H1 (cell line): ENCODE results near the gene RASD1.

Experiments used
- CBX8 ChIP-seq: fragments of 300-800, 300-1000 bp; sonication (generic); IDR thresholded peaks from 2 replicates; pipeline ENCODE4 v1.7.1; 2016; ENCODE audit warnings: low read depth, low read length, borderline replicate concordance
- CTCF ChIP-seq, 3 experiments: IDR thresholded peaks; 1 replicate in 2 of 3; 2 replicates in 1 of 3; pipeline versions ENCODE4 v1.5.1 to v1.6.1; 2011; ENCODE audit warnings: low read length in 3 of 3, mild to moderate bottlenecking in 3 of 3, inconsistent platforms in 2 of 3, low read depth in 1 of 3, moderate library complexity in 1 of 3; ENCODE audit not compliant: insufficient read depth in 1 of 3; ENCODE audit errors: control extremely low read depth in 1 of 3
- EGR1 ChIP-seq: IDR thresholded peaks from 2 replicates; pipeline ENCODE4 v1.6.1; 2011; ENCODE audit warnings: low read depth, low read length, borderline replicate concordance
- JUN ChIP-seq: IDR thresholded peaks from 2 replicates; pipeline ENCODE4 v1.6.1; 2011; ENCODE audit warnings: low read depth, mild to moderate bottlenecking, improper control_type of control experiment, low read length
- KDM1A ChIP-seq: fragments of 200-600, 300-600 bp; sonication (generic); IDR thresholded peaks from 2 replicates; pipeline ENCODE4 v1.7.1; 2016; ENCODE audit warnings: mild to moderate bottlenecking, low read length, borderline replicate concordance
- MAX ChIP-seq: IDR thresholded peaks from 2 replicates; pipeline ENCODE4 v1.6.1; 2012; ENCODE audit warnings: inconsistent platforms
- POLR2A ChIP-seq, 2 experiments: IDR thresholded peaks; 1 replicate in 1 of 2; 2 replicates in 1 of 2; pipeline ENCODE4 v1.6.1; 2011; ENCODE audit warnings: low read depth in 2 of 2, low read length in 2 of 2, mild to moderate bottlenecking in 2 of 2; ENCODE audit errors: control extremely low read depth in 1 of 2
- RFX5 ChIP-seq: IDR thresholded peaks from 2 replicates; pipeline ENCODE4 v1.6.1; 2011; ENCODE audit warnings: low read depth, low read length, improper control_type of control experiment, borderline replicate concordance
- RNF2 ChIP-seq: fragments of 200-900, 300-1000 bp; sonication (generic); IDR thresholded peaks from 2 replicates; pipeline ENCODE4 v1.7.1; 2016; ENCODE audit warnings: borderline replicate concordance, low read depth, mild to moderate bottlenecking, antibody characterized with exemption, low read length; ENCODE audit not compliant: poor library complexity, severe bottlenecking; ENCODE audit errors: missing control alignments
- RXRA ChIP-seq: IDR thresholded peaks from 2 replicates; pipeline ENCODE4 v1.6.1; 2011; ENCODE audit warnings: low read depth, mild to moderate bottlenecking, low read length, moderate library complexity; ENCODE audit not compliant: insufficient read depth
- SUZ12 ChIP-seq: fragments of 200-600 bp; sonication (generic); IDR thresholded peaks from 2 replicates; pipeline ENCODE4 v1.6.1; 2012; ENCODE audit warnings: mild to moderate bottlenecking, inconsistent platforms, low read length, moderate library complexity, mixed read lengths
- TAF1 ChIP-seq: IDR thresholded peaks from 2 replicates; pipeline ENCODE4 v1.6.1; 2011; ENCODE audit warnings: mild to moderate bottlenecking, low read depth, low read length

- TF ChIP-seq RFX5 (no peak), POLR2A (IDR thresholded peaks at IDR 0.05; ENCODE audit: control extremely low read depth in 1 of 2, low read depth in 2 of 2, low read length in 2 of 2) (no peak), CTCF (IDR thresholded peaks at IDR 0.05; ENCODE audit: control extremely low read depth in 1 of 3, insufficient read depth in 1 of 3, low read depth in 1 of 3, low read length in 3 of 3) (no peak), SUZ12 (no peak), KDM1A (no peak), MAX (no peak), CBX8 (no peak), TAF1 (no peak), RNF2 (no peak), RXRA (no peak), EGR1 (no peak), JUN (no peak)
Observed at GRCh38 chr17:17528696-17529652, 32.8 kb upstream of the RASD1 start.
